Keratinocyte (primary cell): ENCODE measurements around the gene SDF2L1.

Experiments used
- EZH2 ChIP-seq: IDR thresholded peaks from one replicate; pipeline ENCODE4 v1.6.1; 2012; ENCODE audit warnings: inconsistent platforms, mild to moderate bottlenecking, low read length, moderate library complexity
- TF ChIP-seq, protein P1 (sequence below), 3 experiments: IDR thresholded peaks in 1 of 3; conservative IDR thresholded peaks in 1 of 3; optimal IDR thresholded peaks in 1 of 3; 2 replicates in 2 of 3; 3 replicates in 1 of 3; pipeline versions ENCODE3 to v1.5.1; 2011; ENCODE audit warnings: low read length in 3 of 3, mild to moderate bottlenecking in 3 of 3, moderate library complexity in 2 of 3, control low read depth in 1 of 3, inconsistent platforms in 1 of 3; ENCODE audit not compliant: insufficient read depth in 2 of 3; ENCODE audit errors: extremely low read depth in 1 of 3

DNA sequence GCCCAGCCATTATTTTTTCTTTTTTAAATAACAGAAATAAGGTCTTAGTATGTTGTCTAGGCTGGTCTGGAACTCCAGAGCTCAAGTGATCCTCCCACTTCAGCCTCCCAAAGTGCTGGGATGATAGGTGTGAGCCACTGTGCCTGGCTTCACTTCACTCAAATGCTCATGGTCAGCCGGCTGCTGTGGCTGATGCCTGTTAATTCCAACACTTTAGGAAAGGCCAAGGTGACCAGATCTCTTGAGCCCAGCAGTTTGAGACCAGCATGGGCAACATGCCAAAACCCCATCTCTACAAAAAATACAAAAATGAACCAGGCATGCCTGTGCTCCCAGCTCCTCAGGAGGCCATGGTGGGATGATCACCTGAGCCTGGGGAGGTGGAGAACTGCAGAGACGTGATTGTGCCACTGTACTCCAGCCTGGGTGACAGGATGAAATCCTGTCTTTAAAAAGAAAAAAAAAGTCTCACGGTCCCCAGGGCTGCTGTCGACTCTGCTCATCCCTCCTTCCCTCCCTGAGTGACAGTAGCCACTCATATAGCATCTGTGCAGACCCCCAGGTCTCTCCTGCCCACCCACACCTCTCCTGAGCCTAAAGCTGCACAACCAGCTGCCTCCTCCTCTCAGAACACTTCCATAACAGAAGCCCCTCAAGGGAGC, 15.9 kb upstream of the SDF2L1 start:
- TF ChIP-seq, protein P1, sequence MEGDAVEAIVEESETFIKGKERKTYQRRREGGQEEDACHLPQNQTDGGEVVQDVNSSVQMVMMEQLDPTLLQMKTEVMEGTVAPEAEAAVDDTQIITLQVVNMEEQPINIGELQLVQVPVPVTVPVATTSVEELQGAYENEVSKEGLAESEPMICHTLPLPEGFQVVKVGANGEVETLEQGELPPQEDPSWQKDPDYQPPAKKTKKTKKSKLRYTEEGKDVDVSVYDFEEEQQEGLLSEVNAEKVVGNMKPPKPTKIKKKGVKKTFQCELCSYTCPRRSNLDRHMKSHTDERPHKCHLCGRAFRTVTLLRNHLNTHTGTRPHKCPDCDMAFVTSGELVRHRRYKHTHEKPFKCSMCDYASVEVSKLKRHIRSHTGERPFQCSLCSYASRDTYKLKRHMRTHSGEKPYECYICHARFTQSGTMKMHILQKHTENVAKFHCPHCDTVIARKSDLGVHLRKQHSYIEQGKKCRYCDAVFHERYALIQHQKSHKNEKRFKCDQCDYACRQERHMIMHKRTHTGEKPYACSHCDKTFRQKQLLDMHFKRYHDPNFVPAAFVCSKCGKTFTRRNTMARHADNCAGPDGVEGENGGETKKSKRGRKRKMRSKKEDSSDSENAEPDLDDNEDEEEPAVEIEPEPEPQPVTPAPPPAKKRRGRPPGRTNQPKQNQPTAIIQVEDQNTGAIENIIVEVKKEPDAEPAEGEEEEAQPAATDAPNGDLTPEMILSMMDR (optimal IDR thresholded peaks at IDR 0.05 in 1 of 3, IDR thresholded peaks at IDR 0.05 in 1 of 3, conservative IDR thresholded peaks at IDR 0.05 in 1 of 3; ENCODE audit: extremely low read depth in 1 of 3, insufficient read depth in 2 of 3, low read length in 3 of 3) = no peak
- no peak for TF ChIP-seq EZH2
